HCT116 (cell line): ENCODE data around the gene FBXL17. TPM values are rescaled to one million over a fixed set of nuclear protein-coding genes. Genes with fewer than 3 reads are reported as not detected.

Source experiments
- ATAC-seq: fragments of 200-7000 bp; cut with Tn5 transposase; 2 replicates; pipeline ENCODE4 v1.9.1; 2020; ENCODE audit warnings: mild to moderate bottlenecking, moderate library complexity
- BruUV-seq: library from RNA; stranded (reverse); fragments of 400-500 nt; replicated peaks from 2 replicates; lab custom pipeline; 2021; lab: Mats Ljungman, UMichigan
- CTCF ChIA-PET: fragments of 300-600 bp; sonication (Branson Sonifier 250); formaldehyde crosslinking; loops from one replicate; lab custom pipeline; 2021; ENCODE audit warnings: antibody characterized with exemption; lab: Charles Lee
- POLR2A ChIA-PET: fragments of 300-600, 350-600 bp; sonication (Branson Sonifier 250); formaldehyde crosslinking; loops from one replicate; lab custom pipeline; 2021; ENCODE audit warnings: antibody characterized with exemption; lab: Charles Lee
- RAD21 ChIA-PET, 2 experiments: fragments of 300-600 bp; sonication (Branson Sonifier 250); formaldehyde crosslinking; loops; one replicate each; lab custom pipeline; 2023; ENCODE audit warnings: low total read pairs in 2 of 2; ENCODE audit not compliant: uncharacterized antibody in 2 of 2, unreplicated experiment in 2 of 2, low non-redundant PET in 1 of 2; lab: Charles Lee
- DNase-seq: peaks from one replicate; pipeline ENCODE4 v3.0.0-alpha.2; 2010; ENCODE audit warnings: low read depth, low spot score
- H2AFZ ChIP-seq: fragments of 200-600 bp; shearing (Covaris generic), sonication (generic); 2 replicates; pipeline ENCODE4 v1.6.1; 2017; ENCODE audit warnings: low read depth, mixed run types, mixed read lengths, antibody characterized with exemption, low read length; ENCODE audit not compliant: poor library complexity, severe bottlenecking
- H3K27ac ChIP-seq: 2 replicates; pipeline ENCODE4 v1.5.1; 2012; ENCODE audit warnings: low read depth, low read length
- H3K27me3 ChIP-seq: fragments of 200-600 bp; sonication (generic); 2 replicates; pipeline ENCODE4 v1.6.1; 2016; ENCODE audit warnings: mixed run types, low read length, mixed read lengths; ENCODE audit not compliant: insufficient read depth
- H3K36me3 ChIP-seq, 2 experiments: fragments of 200-500 bp in 1 of 2; fragments of 200-600 bp in 1 of 2; sonication (Bioruptor generic) in 1 of 2; sonication (generic) in 1 of 2; 2 replicates each; pipeline versions ENCODE4 v1.5.1 to v1.6.1; 2014 to 2016; ENCODE audit warnings: low read length in 2 of 2, inconsistent platforms in 1 of 2, mixed read lengths in 1 of 2, mixed run types in 1 of 2; ENCODE audit not compliant: insufficient read depth in 2 of 2, control insufficient read depth in 1 of 2
- H3K4me1 ChIP-seq, 2 experiments: fragments of 200-600 bp in 1 of 2; sonication (generic) in 1 of 2; 2 replicates each; pipeline versions ENCODE4 v1.5.1 to v1.6.1; 2012 to 2017; ENCODE audit warnings: low read length in 2 of 2, inconsistent platforms in 1 of 2, mild to moderate bottlenecking in 1 of 2, mixed read lengths in 1 of 2, mixed run types in 1 of 2, moderate library complexity in 1 of 2; ENCODE audit not compliant: insufficient read depth in 2 of 2, control insufficient read depth in 1 of 2
- H3K4me2 ChIP-seq: fragments of 200-600 bp; sonication (generic); 2 replicates; pipeline ENCODE4 v1.6.1; 2017; ENCODE audit warnings: mixed run types, low read length, mixed read lengths
- H3K4me3 ChIP-seq, 2 experiments: fragments of 200-600 bp in 1 of 2; sonication (generic) in 1 of 2; replicated peaks in 1 of 2; 2 replicates each; pipeline ENCODE4 v1.5.1; 2011 to 2016; ENCODE audit warnings: low read length in 2 of 2, control low read depth in 1 of 2, low read depth in 1 of 2, mild to moderate bottlenecking in 1 of 2, mixed read lengths in 1 of 2, mixed run types in 1 of 2
- H3K79me2 ChIP-seq: fragments of 200-600 bp; sonication (generic); 2 replicates; pipeline ENCODE4 v1.6.1; 2017; ENCODE audit warnings: mild to moderate bottlenecking, mixed run types, low read length, moderate library complexity, mixed read lengths; ENCODE audit not compliant: insufficient read depth
- H3K9ac ChIP-seq: fragments of 200-600 bp; sonication (generic); 2 replicates; pipeline ENCODE4 v1.6.1; 2016; ENCODE audit warnings: low read length, mixed read lengths
- H3K9me2 ChIP-seq: fragments of 200-600 bp; sonication (generic), shearing (Covaris generic); 2 replicates; pipeline ENCODE4 v1.6.1; 2017; ENCODE audit warnings: mixed run types, mild to moderate bottlenecking, moderate library complexity; ENCODE audit not compliant: insufficient read depth
- H3K9me3 ChIP-seq, 2 experiments: fragments of 200-500 bp in 1 of 2; fragments of 200-600 bp in 1 of 2; sonication (Bioruptor generic) in 1 of 2; sonication (generic) in 1 of 2; 2 replicates each; pipeline ENCODE4 v1.6.1; 2014 to 2017; ENCODE audit warnings: low read length in 2 of 2, mixed read lengths in 2 of 2, inconsistent platforms in 1 of 2, low read depth in 1 of 2, mild to moderate bottlenecking in 1 of 2, mixed run types in 1 of 2, moderate library complexity in 1 of 2; ENCODE audit not compliant: control insufficient read depth in 1 of 2, insufficient read depth in 1 of 2
- H4K20me1 ChIP-seq: fragments of 200-600 bp; sonication (generic), shearing (Covaris generic); 2 replicates; pipeline ENCODE4 v1.6.1; 2017; ENCODE audit warnings: mixed run types, mild to moderate bottlenecking, moderate library complexity; ENCODE audit not compliant: insufficient read depth
- CBX3 ChIP-seq: IDR thresholded peaks from 2 replicates; pipeline ENCODE4 v1.6.1; 2012; ENCODE audit warnings: low read depth
- ELF1 ChIP-seq: IDR thresholded peaks from 2 replicates; pipeline ENCODE4 v1.6.1; 2012; ENCODE audit warnings: low read depth, borderline replicate concordance
- EZH2 ChIP-seq: fragments of 200-600 bp; sonication (generic); IDR thresholded peaks from 2 replicates; pipeline ENCODE4 v1.6.1; 2017; ENCODE audit warnings: antibody characterized with exemption, mixed run types
- EZH2phosphoT487 ChIP-seq: fragments of 200-600 bp; IDR thresholded peaks from 2 replicates; pipeline ENCODE4 v1.6.1; 2018; ENCODE audit warnings: antibody characterized with exemption, borderline replicate concordance
- FOSL1 ChIP-seq: IDR thresholded peaks from 2 replicates; pipeline ENCODE4 v1.6.1; 2012; ENCODE audit warnings: low read depth
- JUND ChIP-seq: IDR thresholded peaks from 2 replicates; pipeline ENCODE4 v1.6.1; 2012
- POLR2A ChIP-seq: IDR thresholded peaks from 2 replicates; pipeline ENCODE4 v1.7.0; 2011; ENCODE audit warnings: borderline replicate concordance; ENCODE audit not compliant: insufficient read depth, insufficient read length; ENCODE audit errors: extremely low read depth
- POLR2AphosphoS5 ChIP-seq: IDR thresholded peaks from 2 replicates; pipeline ENCODE4 v1.6.1; 2011; ENCODE audit warnings: mild to moderate bottlenecking, low read depth, low read length, moderate library complexity
- RAD21 ChIP-seq: IDR thresholded peaks from 2 replicates; pipeline ENCODE4 v1.6.1; 2012; ENCODE audit warnings: low read depth, mild to moderate bottlenecking
- SIN3A ChIP-seq: IDR thresholded peaks from 2 replicates; pipeline ENCODE4 v1.6.1; 2012; ENCODE audit warnings: low read depth
- SP1 ChIP-seq: IDR thresholded peaks from 2 replicates; pipeline ENCODE4 v1.6.1; 2012; ENCODE audit warnings: low read depth
- YY1 ChIP-seq: IDR thresholded peaks from 2 replicates; pipeline ENCODE4 v1.6.1; 2011; ENCODE audit warnings: low read length, low read depth, moderate library complexity, mild to moderate bottlenecking; ENCODE audit not compliant: insufficient replicate concordance; ENCODE audit errors: extremely low read depth
- ZFX ChIP-seq: fragments of 450-650 bp; IDR thresholded peaks from 2 replicates; pipeline ENCODE4 v1.6.1; 2017
- ZNF274 ChIP-seq: fragments of 200-500 bp; sonication (Bioruptor generic); IDR thresholded peaks from 2 replicates; pipeline ENCODE4 v1.6.1; 2014; ENCODE audit warnings: mild to moderate bottlenecking, low read depth, low read length, inconsistent platforms
- intact Hi-C: fragments of 100-400 bp; cut with micrococcal nuclease; formaldehyde crosslinking; loops from 2 replicates; pipeline ENCODE4 v1.10.0; 2022
- total RNA-seq: library from RNA; stranded (reverse); gene quantifications from one replicate; pipeline ENCODE4 v1.2.1, GENCODE V29; 2021; ENCODE audit not compliant: unreplicated experiment
- TF ChIP-seq, protein P1 (sequence below): IDR thresholded peaks from 2 replicates; pipeline ENCODE4 v1.6.1; 2012; ENCODE audit warnings: low read depth
- TF ChIP-seq, protein P2 (sequence below): IDR thresholded peaks from 2 replicates; pipeline ENCODE4 v1.6.1; 2012
- TF ChIP-seq, protein P3 (sequence below), 3 experiments: fragments of 200-600 bp in 1 of 3; sonication (generic) in 1 of 3; IDR thresholded peaks in 2 of 3; conservative IDR thresholded peaks in 1 of 3; 2 replicates each; pipeline ENCODE4 v1.5.1; 2012 to 2017; ENCODE audit warnings: low read depth in 2 of 3, low read length in 2 of 3, antibody characterized with exemption in 1 of 3, borderline replicate concordance in 1 of 3, control low read depth in 1 of 3, mild to moderate bottlenecking in 1 of 3, mixed read lengths in 1 of 3, mixed run types in 1 of 3, moderate library complexity in 1 of 3; ENCODE audit not compliant: insufficient read depth in 1 of 3

The FBXL17 gene
- total RNA-seq, 1 experiment from 2014 or later, result 9.4 TPM

DNA sequence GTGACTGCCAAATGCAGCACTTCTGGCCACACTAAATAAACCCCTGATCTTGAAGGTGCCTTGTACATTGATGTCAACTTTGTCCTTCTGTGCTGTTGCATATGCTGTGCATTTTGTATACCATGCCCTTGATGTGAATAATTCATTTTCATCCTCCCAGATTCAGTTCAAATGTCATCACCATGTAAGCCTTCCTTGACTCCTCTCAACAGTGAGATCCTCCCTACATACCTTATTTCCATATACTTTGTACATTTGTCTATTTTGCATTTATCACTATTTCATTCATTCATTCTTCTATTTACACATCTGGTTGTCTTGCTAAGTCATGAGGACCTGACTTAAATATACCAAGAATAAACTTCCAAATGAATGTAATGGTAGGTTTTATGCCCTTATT, 438.0 kb downstream of the FBXL17 start:
- no TSS peak for BruUV-seq
- no peak for DNase-seq
- intact Hi-C loops, result no loop called here
- POLR2A ChIA-PET, result no interaction called here
- CTCF ChIA-PET, result no interaction called here
- no peaks in the 10 kb centered on the region for H3K36me3 ChIP-seq
- H3K9me2 ChIP-seq, result no peaks in the 10 kb centered on the region
- TF ChIP-seq POLR2A, result no peak
- no peak for TF ChIP-seq RAD21
- no peak for TF ChIP-seq SIN3A
- no peak for TF ChIP-seq ZFX
- no peak for TF ChIP-seq EZH2phosphoT487
- TF ChIP-seq CBX3, result no peak
- TF ChIP-seq, protein P1, sequence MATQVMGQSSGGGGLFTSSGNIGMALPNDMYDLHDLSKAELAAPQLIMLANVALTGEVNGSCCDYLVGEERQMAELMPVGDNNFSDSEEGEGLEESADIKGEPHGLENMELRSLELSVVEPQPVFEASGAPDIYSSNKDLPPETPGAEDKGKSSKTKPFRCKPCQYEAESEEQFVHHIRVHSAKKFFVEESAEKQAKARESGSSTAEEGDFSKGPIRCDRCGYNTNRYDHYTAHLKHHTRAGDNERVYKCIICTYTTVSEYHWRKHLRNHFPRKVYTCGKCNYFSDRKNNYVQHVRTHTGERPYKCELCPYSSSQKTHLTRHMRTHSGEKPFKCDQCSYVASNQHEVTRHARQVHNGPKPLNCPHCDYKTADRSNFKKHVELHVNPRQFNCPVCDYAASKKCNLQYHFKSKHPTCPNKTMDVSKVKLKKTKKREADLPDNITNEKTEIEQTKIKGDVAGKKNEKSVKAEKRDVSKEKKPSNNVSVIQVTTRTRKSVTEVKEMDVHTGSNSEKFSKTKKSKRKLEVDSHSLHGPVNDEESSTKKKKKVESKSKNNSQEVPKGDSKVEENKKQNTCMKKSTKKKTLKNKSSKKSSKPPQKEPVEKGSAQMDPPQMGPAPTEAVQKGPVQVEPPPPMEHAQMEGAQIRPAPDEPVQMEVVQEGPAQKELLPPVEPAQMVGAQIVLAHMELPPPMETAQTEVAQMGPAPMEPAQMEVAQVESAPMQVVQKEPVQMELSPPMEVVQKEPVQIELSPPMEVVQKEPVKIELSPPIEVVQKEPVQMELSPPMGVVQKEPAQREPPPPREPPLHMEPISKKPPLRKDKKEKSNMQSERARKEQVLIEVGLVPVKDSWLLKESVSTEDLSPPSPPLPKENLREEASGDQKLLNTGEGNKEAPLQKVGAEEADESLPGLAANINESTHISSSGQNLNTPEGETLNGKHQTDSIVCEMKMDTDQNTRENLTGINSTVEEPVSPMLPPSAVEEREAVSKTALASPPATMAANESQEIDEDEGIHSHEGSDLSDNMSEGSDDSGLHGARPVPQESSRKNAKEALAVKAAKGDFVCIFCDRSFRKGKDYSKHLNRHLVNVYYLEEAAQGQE, result no peak
- TF ChIP-seq EZH2, result no peak
- no peak for TF ChIP-seq POLR2AphosphoS5
- no peak for TF ChIP-seq FOSL1
- no peak for TF ChIP-seq ELF1
- TF ChIP-seq, protein P2, sequence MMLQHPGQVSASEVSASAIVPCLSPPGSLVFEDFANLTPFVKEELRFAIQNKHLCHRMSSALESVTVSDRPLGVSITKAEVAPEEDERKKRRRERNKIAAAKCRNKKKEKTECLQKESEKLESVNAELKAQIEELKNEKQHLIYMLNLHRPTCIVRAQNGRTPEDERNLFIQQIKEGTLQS, result no peak
- TF ChIP-seq, protein P3, sequence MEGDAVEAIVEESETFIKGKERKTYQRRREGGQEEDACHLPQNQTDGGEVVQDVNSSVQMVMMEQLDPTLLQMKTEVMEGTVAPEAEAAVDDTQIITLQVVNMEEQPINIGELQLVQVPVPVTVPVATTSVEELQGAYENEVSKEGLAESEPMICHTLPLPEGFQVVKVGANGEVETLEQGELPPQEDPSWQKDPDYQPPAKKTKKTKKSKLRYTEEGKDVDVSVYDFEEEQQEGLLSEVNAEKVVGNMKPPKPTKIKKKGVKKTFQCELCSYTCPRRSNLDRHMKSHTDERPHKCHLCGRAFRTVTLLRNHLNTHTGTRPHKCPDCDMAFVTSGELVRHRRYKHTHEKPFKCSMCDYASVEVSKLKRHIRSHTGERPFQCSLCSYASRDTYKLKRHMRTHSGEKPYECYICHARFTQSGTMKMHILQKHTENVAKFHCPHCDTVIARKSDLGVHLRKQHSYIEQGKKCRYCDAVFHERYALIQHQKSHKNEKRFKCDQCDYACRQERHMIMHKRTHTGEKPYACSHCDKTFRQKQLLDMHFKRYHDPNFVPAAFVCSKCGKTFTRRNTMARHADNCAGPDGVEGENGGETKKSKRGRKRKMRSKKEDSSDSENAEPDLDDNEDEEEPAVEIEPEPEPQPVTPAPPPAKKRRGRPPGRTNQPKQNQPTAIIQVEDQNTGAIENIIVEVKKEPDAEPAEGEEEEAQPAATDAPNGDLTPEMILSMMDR (IDR thresholded peaks at IDR 0.05 in 2 of 3, conservative IDR thresholded peaks at IDR 0.05 in 1 of 3; ENCODE audit: borderline replicate concordance in 1 of 3, insufficient read depth in 1 of 3, low read depth in 2 of 3, low read length in 2 of 3), result no peak
- no peak for TF ChIP-seq YY1
- TF ChIP-seq SP1, result no peak
- TF ChIP-seq ZNF274, result no peak
- TF ChIP-seq JUND, result no peak
- H3K9me3 ChIP-seq, result no peaks in the 10 kb centered on the region
- no peak overlapping the region for H2AFZ ChIP-seq
- no peaks in the 10 kb centered on the region for H3K79me2 ChIP-seq
- no peaks in the 10 kb centered on the region for H3K27me3 ChIP-seq
- RAD21 ChIA-PET, result no interaction called here
- H4K20me1 ChIP-seq, result no peaks in the 10 kb centered on the region
- no peak overlapping the region for H3K27ac ChIP-seq
- no peak overlapping the region for H3K4me2 ChIP-seq
- no peak overlapping the region for H3K9ac ChIP-seq
- ATAC-seq, result no peak
- H3K4me3 ChIP-seq, result no peak overlapping the region
- H3K4me1 ChIP-seq, result no peaks in the 10 kb centered on the region
